Uterus (tissue), 2 donors: Measurements from ENCODE around the gene FAF1.

Experiments used
- POLR2A ChIP-seq, 2 donors: fragments of 450-650 bp; IDR thresholded peaks; one replicate each; pipeline ENCODE4 v1.6.1; 2016; ENCODE audit warnings: antibody characterized with exemption in 2 of 2, mild to moderate bottlenecking in 1 of 2, moderate library complexity in 1 of 2
- TF ChIP-seq, protein P1 (sequence below), 4 experiments: fragments of 200-600 bp in 2 of 4; fragments of 450-650 bp in 2 of 4; sonication (generic) in 2 of 4; IDR thresholded peaks; one replicate each; pipeline ENCODE4 v1.5.1; 2016 to 2019; ENCODE audit warnings: antibody characterized with exemption in 4 of 4, mild to moderate bottlenecking in 2 of 4, moderate library complexity in 1 of 4

DNA sequence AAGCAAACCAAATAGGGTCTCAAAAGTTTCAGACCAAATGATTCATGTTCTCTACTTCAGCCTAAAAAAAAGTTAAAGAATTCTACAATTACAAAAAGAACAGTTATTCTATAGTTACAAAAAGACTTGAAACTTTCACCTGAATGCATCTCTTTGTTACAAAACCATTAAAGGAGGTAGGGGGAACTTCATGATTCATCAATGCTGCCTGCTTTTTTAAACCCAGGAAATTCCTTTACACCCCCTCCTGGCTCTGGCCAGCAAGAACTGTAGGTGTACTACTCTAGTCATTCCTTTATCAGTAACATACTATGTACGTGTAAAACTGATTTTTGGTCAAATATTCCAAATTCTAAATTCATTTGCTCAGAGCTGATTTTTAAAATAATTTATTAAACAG, 5.0 kb downstream of the FAF1 start:
- TF ChIP-seq, protein P1, sequence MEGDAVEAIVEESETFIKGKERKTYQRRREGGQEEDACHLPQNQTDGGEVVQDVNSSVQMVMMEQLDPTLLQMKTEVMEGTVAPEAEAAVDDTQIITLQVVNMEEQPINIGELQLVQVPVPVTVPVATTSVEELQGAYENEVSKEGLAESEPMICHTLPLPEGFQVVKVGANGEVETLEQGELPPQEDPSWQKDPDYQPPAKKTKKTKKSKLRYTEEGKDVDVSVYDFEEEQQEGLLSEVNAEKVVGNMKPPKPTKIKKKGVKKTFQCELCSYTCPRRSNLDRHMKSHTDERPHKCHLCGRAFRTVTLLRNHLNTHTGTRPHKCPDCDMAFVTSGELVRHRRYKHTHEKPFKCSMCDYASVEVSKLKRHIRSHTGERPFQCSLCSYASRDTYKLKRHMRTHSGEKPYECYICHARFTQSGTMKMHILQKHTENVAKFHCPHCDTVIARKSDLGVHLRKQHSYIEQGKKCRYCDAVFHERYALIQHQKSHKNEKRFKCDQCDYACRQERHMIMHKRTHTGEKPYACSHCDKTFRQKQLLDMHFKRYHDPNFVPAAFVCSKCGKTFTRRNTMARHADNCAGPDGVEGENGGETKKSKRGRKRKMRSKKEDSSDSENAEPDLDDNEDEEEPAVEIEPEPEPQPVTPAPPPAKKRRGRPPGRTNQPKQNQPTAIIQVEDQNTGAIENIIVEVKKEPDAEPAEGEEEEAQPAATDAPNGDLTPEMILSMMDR (IDR thresholded peaks at IDR 0.05): no peak
- TF ChIP-seq POLR2A (IDR thresholded peaks at IDR 0.05): no peak
